ENCODE results near the gene DEFB112.

DEFB112 gene

DNA sequence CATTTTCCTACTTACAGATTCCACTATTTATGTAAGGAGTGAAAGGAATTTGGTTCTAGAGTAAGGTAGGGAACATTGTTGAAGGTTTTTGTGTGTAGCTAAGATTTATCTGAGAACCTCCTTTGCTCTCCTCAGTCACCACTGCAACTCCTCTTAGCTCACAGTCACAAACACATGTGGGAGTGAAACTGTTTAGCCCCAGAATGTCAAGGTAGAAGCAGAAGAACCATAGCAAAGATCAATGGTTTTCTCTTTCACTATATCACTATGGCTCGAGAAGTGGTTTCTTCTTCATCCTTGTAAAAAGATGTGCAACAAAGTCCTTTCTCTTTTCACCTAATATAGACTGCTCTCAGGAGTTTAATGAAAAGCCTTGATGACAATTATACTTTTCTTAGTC, 6.5 kb upstream of the DEFB112 start:
- TF ChIP-seq, protein P1, sequence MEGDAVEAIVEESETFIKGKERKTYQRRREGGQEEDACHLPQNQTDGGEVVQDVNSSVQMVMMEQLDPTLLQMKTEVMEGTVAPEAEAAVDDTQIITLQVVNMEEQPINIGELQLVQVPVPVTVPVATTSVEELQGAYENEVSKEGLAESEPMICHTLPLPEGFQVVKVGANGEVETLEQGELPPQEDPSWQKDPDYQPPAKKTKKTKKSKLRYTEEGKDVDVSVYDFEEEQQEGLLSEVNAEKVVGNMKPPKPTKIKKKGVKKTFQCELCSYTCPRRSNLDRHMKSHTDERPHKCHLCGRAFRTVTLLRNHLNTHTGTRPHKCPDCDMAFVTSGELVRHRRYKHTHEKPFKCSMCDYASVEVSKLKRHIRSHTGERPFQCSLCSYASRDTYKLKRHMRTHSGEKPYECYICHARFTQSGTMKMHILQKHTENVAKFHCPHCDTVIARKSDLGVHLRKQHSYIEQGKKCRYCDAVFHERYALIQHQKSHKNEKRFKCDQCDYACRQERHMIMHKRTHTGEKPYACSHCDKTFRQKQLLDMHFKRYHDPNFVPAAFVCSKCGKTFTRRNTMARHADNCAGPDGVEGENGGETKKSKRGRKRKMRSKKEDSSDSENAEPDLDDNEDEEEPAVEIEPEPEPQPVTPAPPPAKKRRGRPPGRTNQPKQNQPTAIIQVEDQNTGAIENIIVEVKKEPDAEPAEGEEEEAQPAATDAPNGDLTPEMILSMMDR (IDR thresholded peaks at IDR 0.05; ENCODE audit: low read depth, low read length) = no peak

DNA sequence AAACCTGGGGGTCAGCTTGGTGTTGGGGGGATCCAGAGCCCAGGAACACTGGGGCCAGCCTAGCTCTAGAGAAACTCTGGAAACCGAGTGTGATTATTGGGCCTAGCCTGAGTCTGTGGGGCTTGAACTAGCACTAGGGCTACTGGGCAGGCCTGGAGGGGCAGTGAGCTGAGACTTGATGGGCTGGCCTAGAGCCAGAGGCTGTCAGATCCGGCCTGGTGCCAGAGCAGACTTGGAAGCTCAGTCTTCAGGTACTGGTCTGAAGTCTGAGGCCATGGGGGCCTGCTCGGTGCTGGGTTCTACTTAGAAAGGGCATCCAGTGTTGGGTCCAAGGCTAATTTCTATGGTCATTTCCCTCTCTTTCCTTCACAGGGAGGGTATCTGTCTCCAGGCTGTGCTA, 2.7 kb downstream of the DEFB112 start:
- TF ChIP-seq, protein P1 (IDR thresholded peaks at IDR 0.05; ENCODE audit: low read depth, low read length) = no peak
- no peak for DNase-seq (ENCODE audit: extremely low read depth, low read depth)

More for the DNA sequence above, 6.5 kb upstream of the DEFB112 start:
- no peak for DNase-seq (ENCODE audit: extremely low read depth, low read depth)

- TF ChIP-seq, protein P1 (IDR thresholded peaks at IDR 0.05; ENCODE audit: low read depth, low read length) = no peak
Observed at GRCh38 chr6:50030777-50031562, 18.8 kb downstream of the DEFB112 start.

DNA sequence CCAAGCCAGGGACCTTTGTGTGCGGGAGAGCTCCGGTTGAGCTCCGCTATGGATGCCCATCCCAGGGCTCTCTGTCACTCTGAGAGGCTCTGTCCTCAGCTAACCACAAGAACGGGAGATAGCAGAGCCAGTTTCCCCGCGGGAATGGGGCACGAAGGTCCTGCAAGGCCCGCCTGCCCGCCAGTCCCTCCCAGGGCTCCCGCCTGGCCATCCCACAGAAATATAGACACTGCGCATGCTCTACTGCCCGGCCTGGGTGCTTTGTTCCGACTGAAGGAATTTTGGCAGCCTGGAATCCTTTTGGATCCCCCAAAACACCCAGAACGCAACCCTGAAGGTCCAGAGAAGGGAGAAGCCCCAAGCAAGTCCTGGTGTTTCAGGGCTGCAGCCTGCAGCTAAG, 19.4 kb downstream of the DEFB112 start:
- no peak for DNase-seq (ENCODE audit: extremely low read depth, low read depth)

More at GRCh38 chr6:50030777-50031562, 18.8 kb downstream of the DEFB112 start:
- DNase-seq (ENCODE audit: extremely low read depth, low read depth) = no peak

DNA sequence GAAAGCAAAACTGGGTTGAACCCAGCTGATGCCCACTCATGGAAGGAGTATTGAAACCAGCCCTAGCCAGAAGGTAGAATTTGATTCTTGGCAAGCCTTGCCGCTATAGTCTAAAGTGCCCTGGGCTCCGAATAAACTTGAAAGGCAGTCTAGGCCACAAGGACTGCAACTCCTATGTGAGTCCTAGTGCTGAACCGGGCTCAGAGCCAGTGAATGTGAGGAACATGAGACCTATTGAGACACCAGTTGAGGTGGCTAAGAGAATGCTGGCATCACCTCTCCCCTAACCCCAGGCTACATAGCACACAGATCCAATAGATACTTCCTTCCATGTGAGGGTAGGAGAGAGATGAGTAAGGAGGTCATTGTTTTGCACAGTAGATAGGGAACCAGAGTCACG, 24.5 kb downstream of the DEFB112 start:
- TF ChIP-seq, protein P1 (IDR thresholded peaks at IDR 0.05; ENCODE audit: low read depth, low read length) = no peak
- DNase-seq (ENCODE audit: extremely low read depth, low read depth) = no peak

More for the DNA sequence above, 19.4 kb downstream of the DEFB112 start:
- TF ChIP-seq, protein P1 (IDR thresholded peaks at IDR 0.05; ENCODE audit: low read depth, low read length) = no peak

- no peak for DNase-seq (ENCODE audit: extremely low read depth, low read depth)
- TF ChIP-seq, protein P1 (IDR thresholded peaks at IDR 0.05; ENCODE audit: low read depth, low read length) = no peak
Observed at GRCh38 chr6:50021894-50022293, 27.8 kb downstream of the DEFB112 start, which contains the start of gene DEFB110. Gene DEFB110 (minus strand): TSS chr6:50021994. CDS start chr6:50021935, 59 bp downstream.

GRCh38 chr6:50007819-50008218, 41.9 kb downstream of the DEFB112 start:
- TF ChIP-seq, protein P1 (IDR thresholded peaks at IDR 0.05; ENCODE audit: low read depth, low read length) = no peak
- no peak for DNase-seq (ENCODE audit: extremely low read depth, low read depth)
